Measurements from ENCODE around the gene MKRN2OS.

The MKRN2OS gene

DNA sequence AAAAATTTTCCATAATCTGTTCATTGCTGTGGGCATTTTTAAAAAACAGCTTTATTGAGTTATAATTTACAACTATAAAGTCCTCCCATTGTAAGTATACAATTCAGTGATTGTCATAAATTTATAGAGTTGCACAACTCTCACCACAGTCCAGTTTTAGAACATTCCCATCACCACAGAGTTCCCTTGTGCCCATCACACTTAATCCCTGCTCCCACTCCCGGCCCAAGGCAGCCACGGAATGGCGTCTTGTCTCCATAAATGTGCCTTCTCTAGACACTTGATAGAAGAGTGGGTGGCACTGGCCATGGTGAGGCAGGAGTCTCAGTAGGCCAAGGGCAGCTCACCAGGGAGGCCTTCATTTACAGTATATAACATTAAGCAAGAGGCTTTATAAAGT, 54.8 kb downstream of the MKRN2OS start:
- ATAC-seq (ENCODE audit: low read depth) = no peak
- peaks cover 16% of the 10 kb centered on the region for H3K36me3 Mint-ChIP-seq
- no peak overlapping the region for H3K27ac Mint-ChIP-seq
- H3K27me3 Mint-ChIP-seq = no peaks in the 10 kb centered on the region
- no peak for DNase-seq (ENCODE audit: low spot score in 2 of 2)
- H3K4me3 Mint-ChIP-seq = no peak overlapping the region
- no peaks in the 10 kb centered on the region for H3K9me3 Mint-ChIP-seq
- peaks cover 13% of the 10 kb centered on the region for H3K4me1 Mint-ChIP-seq

DNA sequence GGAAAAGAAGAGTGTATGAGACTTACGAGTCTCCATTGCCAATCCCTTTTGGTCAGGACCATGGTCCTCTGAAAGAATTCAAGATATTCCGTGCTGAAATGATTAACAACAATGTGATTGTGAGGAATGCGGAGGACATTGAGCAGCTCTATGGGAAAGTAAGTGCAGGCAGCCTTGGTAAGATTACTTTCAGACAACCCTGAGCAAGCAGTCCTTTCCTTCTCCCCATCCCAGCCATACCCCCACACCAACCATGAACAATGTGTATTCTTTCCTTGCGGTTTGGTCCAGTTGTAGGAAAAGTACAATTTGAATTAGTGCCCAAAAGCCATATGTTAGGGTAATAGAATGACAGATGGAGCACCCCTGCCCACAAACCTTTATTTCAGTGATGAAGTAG, 55.5 kb downstream of the MKRN2OS start:
- no peak overlapping the region for H3K27ac Mint-ChIP-seq
- peaks cover 16% of the 10 kb centered on the region for H3K36me3 Mint-ChIP-seq
- no peaks in the 10 kb centered on the region for H3K27me3 Mint-ChIP-seq
- DNase-seq (ENCODE audit: low spot score in 2 of 2) (no peak), ATAC-seq (ENCODE audit: low read depth) (no peak)
- H3K9me3 Mint-ChIP-seq = no peaks in the 10 kb centered on the region
- no peak overlapping the region for H3K4me3 Mint-ChIP-seq
- peaks cover 16% of the 10 kb centered on the region for H3K4me1 Mint-ChIP-seq
